Activated T-cell treated with anti-CD3 and anti-CD28 coated beads, Interleukin-2, amount 50 U/mL, for 48 hours (primary cell): Measurements from ENCODE around the gene ARMC9.
"Not testable (repeated sequence)": the region's sequence is repeated elsewhere in the genome, so short reads cannot be mapped to it uniquely, and the experiment has no call there.

Experiments used
- DNase-seq, 2 experiments: peaks; one replicate each; pipeline ENCODE4 v3.0.0-alpha.2; 2020

Gene ARMC9

GRCh38 chr2:231403421-231404182 is 205.2 kb downstream of the ARMC9 start:
- not testable (repeated sequence) for DNase-seq

- DNase-seq, result not testable (repeated sequence)
Measured at GRCh38 chr2:231404183-231404578, 205.8 kb downstream of the ARMC9 start.

- DNase-seq, result peak; percentile 44 to 51
Measured at GRCh38 chr2:231405601-231406367, 207.4 kb downstream of the ARMC9 start.

GRCh38 chr2:231407686-231408085 is 209.3 kb downstream of the ARMC9 start:
- DNase-seq, result not testable (repeated sequence)

GRCh38 chr2:231408304-231408703 is 209.9 kb downstream of the ARMC9 start:
- DNase-seq, result not testable (repeated sequence)

- DNase-seq, result no peak
Measured at GRCh38 chr2:231409776-231410175, 211.3 kb downstream of the ARMC9 start.

GRCh38 chr2:231410293-231411004 is 212.0 kb downstream of the ARMC9 start:
- DNase-seq, result peak; percentile 43 to 51

GRCh38 chr2:231411237-231411636 is 212.8 kb downstream of the ARMC9 start:
- DNase-seq, result no peak

GRCh38 chr2:231411831-231412617 is 213.6 kb downstream of the ARMC9 start:
- peak; percentile 92 to 93 for DNase-seq

GRCh38 chr2:231412618-231412963 is 214.2 kb downstream of the ARMC9 start:
- DNase-seq, result no peak

- no peak for DNase-seq
Measured at GRCh38 chr2:231413456-231413855, 215.0 kb downstream of the ARMC9 start.

GRCh38 chr2:231413921-231414476 is 215.6 kb downstream of the ARMC9 start:
- DNase-seq, result no peak

- DNase-seq, result no peak
Measured at GRCh38 chr2:231415029-231415428, 216.6 kb downstream of the ARMC9 start.

- no peak for DNase-seq
Measured at GRCh38 chr2:231418820-231419640, 220.6 kb downstream of the ARMC9 start.

- no peak for DNase-seq
Measured at GRCh38 chr2:231421051-231421580, 222.7 kb downstream of the ARMC9 start.

- no peak for DNase-seq
Measured at GRCh38 chr2:231422056-231422455, 223.6 kb downstream of the ARMC9 start.

GRCh38 chr2:231423176-231423575 is 224.7 kb downstream of the ARMC9 start:
- no peak for DNase-seq
